Epithelial cell of proximal tubule (primary cell): ENCODE measurements around the gene HIP1R. TPM values are rescaled to one million over a fixed set of nuclear protein-coding genes. Genes with fewer than 3 reads are reported as not detected.

Source experiments
- DNase-seq: peaks from one replicate; pipeline ENCODE4 v3.0.0-alpha.2; 2011; ENCODE audit warnings: low read depth
- H3K4me3 ChIP-seq: 2 replicates; pipeline ENCODE4 v1.5.1; 2011; ENCODE audit warnings: low read depth, mild to moderate bottlenecking, low read length
- CTCF ChIP-seq: conservative IDR thresholded peaks from 2 replicates; pipeline ENCODE4 v1.5.1; 2012; ENCODE audit warnings: low read depth, mild to moderate bottlenecking, low read length
- total RNA-seq: library from RNA; depleted of rRNA; stranded (reverse); fragments of >200 nt; gene quantifications from 2 replicates; pipeline ENCODE4 v1.2.3, GENCODE V29; 2015

HIP1R gene
- total RNA-seq, 1 donor from 2014 or later: 91.0 TPM

GRCh38 chr12:122864894-122865253, 29.6 kb downstream of the HIP1R start:
- DNase-seq: no peak
- no peak overlapping the region for H3K4me3 ChIP-seq
- TF ChIP-seq CTCF: no peak

GRCh38 chr12:122865268-122866231, 30.3 kb downstream of the HIP1R start:
- H3K4me3 ChIP-seq: no peak overlapping the region
- TF ChIP-seq CTCF: peak; percentile 65
- no peak for DNase-seq

GRCh38 chr12:122866379-122866778, 31.1 kb downstream of the HIP1R start:
- H3K4me3 ChIP-seq: no peak overlapping the region
- DNase-seq: no peak
- TF ChIP-seq CTCF: no peak

GRCh38 chr12:122866950-122867607, 31.8 kb downstream of the HIP1R start:
- H3K4me3 ChIP-seq: no peak overlapping the region
- TF ChIP-seq CTCF: no peak
- DNase-seq: no peak

- DNase-seq: no peak
- TF ChIP-seq CTCF: peak; percentile 49
- H3K4me3 ChIP-seq: no peak overlapping the region
Measured at GRCh38 chr12:122867691-122868461, 32.6 kb downstream of the HIP1R start.

- TF ChIP-seq CTCF: no peak
- no peak overlapping the region for H3K4me3 ChIP-seq
- no peak for DNase-seq
Measured at GRCh38 chr12:122868471-122869177, 33.4 kb downstream of the HIP1R start.
